ENCODE results near the gene ZDHHC14.
A peak's percentile ranks its signal among the peaks of the same experiment; 100 is the strongest.

Gene ZDHHC14

DNA sequence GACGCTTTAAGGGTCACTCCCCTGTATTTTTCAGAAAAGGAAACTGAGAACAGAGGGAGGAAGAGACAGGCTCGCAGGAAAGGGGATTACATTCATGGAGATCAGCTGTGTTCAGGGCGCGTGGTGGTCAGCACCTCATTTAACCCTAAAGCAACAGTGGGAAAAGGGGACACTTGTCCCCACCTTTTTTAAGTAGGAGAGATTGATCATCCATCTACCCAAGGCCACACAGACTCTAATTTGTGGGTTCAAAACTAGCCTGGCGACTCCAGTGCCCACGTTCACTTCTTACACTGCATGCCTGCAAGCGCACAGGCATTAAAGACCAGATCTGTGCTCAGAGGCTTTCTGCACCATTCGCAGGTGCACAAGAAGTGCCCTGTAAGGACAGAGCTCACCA is 274.1 kb downstream of the ZDHHC14 start:
- DNase-seq = no peak

DNA sequence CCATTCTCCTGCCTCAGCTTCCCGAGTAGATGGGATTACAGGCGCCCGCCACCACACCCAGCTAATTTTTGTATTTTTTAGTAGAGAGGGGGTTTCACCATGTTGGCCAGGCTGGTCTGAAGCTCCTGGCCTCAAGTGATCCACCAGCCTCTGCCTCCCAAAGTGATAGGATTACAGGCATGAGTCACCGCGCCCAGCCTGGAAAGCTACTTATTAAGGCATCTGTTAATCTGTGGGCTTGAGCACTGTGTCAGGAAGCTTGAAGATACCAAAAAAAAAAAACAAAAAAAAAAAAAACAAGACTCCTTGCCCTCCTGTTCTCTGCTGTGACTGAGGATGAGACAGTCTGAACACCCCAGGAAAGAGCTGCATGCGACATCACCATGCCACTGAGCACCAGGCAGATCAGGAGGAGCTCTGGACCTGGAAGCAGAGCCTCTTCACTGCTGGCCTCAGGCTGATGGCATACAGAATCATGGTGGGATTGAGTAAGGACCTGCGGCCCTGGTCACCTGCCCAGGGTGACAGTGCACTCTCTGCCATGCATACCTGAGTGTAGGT is 275.5 kb downstream of the ZDHHC14 start:
- DNase-seq = no peak

DNA sequence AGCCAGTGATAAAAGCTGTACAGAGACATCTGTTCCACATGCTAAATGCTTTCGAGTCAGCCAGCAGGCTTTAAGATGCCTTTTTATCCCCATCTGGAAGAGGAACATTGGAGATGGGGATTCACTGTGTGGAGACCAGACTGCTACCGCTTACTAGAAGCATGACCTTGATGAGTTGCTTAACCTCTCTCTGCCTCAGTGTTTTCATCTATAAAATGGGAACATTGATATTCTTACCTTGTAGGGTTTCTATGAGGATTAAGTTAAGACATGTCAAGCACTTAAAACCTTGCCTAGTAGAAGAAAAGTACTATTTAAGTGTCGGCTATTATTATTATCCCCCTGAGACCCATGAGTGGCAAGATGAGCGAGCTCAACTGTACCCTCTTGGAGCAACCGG is 276.8 kb downstream of the ZDHHC14 start:
- no peak for DNase-seq

DNA sequence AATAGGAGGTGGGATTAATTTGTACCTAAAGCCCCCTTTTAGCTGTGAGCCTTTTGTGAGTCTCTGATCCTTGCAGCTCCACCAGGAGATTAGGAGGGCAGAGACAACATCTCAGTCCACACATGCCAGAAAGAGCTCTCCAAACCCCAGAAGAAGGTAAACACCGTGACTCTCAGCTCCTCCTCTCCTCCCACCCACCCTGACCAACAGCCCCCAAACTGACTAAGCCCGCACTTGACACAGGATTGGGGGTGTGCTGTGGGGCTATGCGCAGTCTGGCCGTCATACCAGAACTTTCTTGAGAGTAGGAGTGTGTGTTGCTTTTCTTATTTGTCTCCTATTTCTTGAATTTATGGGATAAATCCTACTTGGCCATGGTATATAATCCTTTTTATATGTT is 277.3 kb downstream of the ZDHHC14 start:
- peak; percentile 18 for DNase-seq

DNA sequence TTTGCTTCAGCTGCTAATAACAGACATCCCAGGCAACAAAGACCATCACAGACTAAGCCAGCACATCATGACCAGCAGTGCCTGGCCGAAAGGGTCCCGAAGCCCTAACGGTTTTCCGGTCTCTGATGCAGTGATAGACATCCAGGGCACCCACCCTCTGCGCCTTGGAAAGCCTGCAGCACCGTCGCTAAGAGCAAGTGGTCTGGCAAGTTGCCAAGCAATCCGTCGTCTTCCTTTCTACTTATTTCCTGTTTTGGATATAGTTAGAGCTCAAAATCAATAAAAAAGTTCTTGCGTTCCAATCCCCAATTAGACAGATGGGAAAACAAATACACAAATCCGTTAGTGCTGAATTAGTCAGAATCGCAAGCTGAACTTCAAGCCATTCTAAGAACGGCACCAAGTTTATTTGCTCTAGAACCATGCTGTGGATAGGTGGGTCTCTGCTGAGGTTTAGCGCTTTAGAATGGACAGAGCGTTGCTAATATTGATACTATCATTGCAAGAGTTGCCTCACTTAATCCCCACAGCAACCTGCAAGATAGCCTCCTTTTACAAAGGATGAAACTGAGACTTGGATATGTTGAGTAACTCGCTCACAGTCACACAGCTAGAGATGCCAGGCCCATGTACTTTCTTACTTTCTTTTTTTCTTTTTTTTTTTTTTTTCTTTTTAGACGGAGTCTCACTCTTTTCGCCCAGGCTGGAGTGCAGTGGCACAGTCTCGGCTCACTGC is 278.7 kb downstream of the ZDHHC14 start:
- peak; percentile 15 for DNase-seq

DNA sequence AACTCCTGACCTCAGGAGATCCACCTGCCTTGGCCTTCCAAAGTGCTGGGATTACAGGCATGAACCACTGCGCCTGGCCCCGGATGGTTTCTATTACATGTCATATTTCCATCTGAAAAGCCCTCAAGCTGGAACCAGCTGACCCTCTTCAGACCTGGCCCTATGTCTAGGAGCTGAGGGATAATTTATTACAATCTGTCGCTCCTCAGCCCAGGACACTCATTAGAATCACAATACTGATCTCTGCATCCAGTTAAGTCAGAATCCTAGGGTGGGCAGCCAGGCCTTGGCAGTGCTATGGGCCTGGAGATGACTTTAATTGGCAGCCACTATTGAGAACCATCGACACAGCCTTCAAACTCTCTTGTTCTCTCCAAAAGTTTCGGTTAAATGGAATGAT is 279.4 kb downstream of the ZDHHC14 start:
- no peak for DNase-seq

DNA sequence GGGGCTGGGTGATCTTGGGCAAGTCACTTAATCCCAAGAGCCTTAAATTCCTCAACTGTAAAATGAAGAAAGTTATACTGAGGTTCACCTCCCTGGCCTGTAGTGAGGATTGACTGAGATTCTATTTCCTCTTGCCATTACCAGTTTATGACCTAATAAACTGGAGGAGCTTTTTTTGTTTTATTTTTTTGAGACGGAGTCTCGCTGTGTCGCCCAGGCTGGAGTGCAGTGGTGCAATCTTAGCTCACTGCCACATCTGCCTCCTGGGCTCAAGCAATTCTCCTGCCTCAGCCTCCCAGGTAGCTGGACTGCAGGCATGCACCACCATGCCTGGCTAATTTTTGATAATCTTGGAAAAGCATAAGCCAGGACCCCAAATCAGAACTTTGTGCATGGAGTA is 280.7 kb downstream of the ZDHHC14 start:
- DNase-seq = no peak

DNA sequence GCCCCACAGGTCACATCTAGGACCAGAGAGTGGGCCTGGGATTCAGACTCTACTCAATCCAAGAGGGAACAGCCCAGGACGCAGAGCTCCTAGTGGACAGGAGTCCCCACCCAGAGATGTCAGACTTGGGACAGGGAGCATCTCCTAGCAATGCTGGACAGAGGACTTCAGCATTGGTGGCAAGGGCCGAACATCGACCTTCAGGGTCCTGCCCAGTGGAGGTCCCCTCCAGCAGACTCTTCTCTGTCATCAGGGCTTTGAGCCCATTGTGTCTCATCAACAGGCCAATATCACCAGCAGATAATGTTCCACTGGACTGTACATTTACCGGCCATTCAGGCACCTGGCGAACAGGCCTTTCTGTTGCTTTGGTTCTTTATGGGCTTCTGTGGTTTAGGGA is 282.3 kb downstream of the ZDHHC14 start:
- DNase-seq = no peak

DNA sequence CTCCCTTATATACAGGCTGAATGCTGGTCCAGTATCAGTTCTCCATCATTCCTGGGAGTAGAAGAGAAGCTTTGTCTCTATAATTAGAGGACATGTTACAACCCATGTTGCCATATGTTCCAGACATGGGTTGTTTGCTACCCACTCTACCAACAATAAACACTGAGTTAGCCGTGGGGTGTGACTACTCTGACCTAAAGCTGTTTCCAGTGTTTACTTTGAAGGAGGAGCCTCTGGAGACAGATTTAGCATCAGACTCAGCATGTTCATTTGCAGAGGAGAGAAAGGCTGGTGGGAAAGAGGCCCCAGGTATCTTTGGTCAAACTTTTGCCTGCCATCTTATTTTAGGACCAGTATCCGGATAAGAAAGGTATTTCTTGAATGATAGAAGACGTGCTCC is 284.2 kb downstream of the ZDHHC14 start:
- DNase-seq = no peak

DNA sequence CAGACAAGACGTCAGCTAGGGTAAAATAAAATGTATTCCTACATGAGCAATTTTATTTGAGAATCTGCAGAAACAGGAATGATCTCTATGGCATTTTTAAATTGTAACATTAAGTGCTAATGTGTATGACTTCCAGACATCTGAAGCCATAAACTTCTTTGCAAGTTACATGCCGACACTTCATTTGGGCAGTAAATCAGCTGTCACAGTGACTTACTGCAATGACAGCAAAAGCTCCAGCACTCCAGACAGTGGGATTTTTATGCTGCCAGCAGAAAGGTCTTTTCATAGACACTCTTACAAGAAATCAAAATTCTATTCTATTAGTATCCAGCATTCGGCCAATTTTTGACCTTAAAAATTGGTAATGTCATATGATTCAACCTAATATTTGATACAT is 285.7 kb downstream of the ZDHHC14 start:
- no peak for DNase-seq

DNA sequence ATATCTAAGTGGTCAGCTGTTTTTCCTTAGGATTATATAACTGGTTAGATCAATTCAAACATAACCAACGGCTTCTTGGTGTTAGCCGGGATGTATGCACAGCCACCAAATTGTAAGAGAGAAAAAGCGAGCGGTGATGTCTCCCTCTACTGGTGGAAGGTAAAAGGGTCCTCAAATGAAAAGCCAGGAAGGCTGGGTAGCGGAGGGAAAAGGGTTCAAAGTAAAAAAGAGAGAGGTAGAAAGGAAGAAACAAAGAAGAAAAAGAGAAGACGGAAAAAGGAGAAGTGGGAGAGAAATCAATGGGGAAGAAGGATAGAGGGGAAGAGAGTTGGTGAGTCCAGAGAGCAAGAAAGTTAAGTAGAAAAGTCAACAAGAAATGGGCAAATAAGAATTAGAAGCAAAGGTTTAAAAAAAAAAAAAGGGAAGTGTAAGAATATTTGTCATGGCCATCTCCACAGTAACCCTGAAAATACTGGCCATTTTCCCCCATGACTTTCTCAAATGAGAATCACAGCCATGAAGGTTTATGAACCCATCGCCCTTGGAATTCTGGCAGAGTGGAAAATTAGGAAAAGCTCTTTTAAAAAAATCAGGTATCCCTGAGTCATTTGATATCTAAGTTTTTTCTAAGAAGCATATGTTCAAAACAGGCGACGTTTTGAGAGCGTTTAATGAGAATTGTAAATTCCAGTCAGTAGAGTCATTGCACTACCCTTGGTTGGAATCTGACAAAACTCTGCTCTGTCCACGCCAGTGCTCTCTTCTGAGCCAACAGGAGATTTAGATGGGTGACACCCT is 286.4 kb downstream of the ZDHHC14 start:
- peak; percentile 73 for DNase-seq

DNA sequence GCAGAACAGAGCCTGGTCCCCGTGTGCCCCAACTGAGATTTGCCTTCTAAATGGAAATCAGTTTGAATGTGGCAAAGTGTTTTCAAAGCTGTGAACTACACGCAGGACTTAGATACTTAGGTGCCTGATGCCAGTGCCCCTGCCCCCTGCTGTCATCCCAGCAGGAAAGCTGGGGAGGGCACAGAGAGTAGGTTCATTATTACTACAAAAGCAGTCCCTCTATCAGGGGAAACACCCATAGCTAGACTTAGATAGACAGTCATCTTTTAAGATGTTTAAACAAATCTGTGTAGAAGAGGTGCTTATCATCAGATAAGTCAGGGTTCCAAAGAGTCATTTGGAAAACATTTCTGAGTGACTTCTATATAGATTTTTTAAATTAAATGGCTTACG is 287.0 kb downstream of the ZDHHC14 start:
- no peak for DNase-seq

DNA sequence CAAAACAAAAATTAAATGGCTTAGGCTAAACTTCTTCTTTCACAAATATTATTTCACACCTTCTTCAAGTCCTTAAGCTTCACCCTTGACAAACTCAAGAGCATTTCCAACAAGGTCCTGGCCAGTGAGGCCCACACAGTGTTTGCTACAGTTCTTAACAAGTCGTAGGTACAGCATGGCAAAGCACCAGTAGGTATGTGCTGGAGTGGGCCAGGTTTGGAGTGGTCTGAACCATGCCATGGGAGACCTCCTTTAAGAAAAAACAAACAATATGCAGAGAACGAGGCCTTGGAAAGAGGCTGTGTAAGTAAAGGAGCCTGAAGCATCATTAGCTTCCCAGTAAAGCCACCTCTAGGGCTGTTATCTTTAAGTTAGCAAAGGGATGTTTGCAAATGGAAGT is 287.7 kb downstream of the ZDHHC14 start:
- no peak for DNase-seq

DNA sequence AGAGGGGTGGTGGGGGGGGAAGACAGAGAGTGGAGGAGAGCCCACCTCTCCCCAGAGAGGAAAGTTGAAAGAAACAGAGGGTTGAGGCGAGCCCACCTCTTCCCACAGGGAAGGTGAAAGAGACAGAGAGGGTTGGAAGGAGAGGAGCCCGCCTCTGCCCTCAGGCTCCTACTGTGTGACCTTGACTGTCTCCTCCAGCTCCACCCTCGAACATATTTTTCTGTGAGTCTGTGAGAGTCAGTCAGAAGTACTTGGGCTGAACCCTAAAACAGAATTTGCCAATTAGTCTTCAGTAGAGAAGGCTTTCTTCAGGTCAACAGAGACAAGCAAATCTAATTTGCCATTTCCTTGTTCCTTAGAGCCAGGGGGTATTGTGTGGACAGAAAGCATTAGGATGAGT is 288.3 kb downstream of the ZDHHC14 start:
- no peak for DNase-seq

DNA sequence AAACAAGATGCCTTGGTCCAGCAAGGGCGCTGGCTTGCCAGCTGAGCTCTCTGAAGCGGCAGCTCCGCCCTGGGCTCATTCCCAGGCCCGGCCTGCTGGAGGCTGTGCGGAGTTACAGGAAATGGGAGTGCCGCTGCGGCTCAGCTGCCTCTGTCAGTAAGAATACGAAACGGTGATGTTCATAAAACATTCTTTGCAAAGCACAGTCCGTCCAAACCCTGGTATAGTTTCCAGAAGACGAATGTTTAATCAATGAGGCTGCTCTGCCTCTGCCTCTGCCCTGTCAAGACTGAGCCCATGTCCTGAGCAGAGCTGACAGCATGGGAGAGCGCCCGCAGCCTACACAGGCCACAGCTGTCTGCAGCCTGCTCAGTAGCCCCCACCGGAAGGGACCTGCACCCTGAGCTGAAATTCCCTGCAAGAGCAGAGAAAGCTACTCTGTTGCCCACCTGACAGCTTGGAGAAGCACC is 288.8 kb downstream of the ZDHHC14 start:
- DNase-seq = peak; percentile 94

DNA sequence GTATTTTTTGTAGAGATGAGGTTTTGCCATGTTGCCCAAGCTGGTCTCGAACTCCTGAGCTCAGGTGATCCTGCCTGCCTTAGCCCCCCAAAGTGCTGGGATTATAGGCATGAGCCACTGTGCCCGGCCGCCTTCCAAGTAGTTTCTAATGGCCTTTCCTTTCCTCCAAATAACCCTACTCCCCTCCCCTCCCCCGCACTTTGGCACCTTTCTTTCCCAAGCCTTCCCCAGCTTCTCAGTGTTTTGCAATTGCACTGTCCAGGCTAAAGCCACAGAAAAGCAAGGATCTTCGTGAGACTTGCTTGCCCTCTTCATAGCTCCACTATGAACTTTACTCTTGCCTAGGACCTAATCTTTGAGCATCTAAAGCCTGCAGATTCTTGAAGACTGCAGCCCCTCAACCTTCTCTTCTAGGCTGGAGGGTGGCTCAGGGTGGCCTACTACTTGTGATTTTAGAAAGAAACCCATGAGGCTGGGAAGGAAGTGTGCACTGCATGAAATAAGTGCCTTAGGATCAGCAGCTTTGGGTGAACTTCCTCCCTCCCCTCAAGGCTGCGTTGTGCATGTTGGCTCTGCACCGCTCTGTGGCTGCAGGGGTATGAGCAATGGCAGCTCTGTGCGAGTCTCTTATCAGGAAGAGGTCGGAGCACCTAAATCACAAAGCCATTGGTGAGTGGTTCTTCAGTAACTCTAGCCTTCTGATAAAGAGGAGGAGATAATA is 289.6 kb downstream of the ZDHHC14 start:
- DNase-seq = no peak

DNA sequence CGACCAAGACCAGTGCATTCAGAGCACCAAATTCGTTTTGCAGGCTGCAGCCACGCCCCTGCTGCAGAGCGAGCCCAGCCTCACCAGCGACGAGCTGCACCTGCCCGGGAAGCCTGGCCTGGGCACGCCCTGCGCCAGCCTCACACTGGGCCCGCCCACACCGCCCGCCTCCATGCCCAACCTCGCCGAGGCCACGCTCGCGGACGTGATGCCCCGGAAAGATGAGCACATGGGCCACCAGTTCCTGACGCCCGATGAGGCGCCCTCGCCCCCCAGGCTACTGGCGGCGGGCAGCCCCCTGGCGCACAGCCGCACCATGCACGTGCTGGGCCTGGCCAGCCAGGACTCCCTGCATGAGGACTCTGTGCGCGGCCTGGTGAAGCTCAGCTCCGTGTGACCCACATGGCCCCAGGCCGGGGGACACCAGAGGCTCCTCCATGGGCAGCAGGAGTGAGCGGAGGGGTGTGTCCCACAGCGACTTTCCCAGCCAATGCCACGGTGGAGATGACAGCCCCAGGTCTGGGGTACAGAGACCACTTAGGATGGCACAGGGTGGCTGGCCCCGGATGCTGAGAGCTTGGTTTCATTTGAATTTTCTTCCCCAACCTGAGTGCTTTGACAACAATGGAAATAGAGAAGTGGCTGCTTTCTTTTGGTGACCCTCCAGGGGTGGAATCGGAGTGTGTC is 291.9 kb downstream of the ZDHHC14 start:
- DNase-seq = no peak

DNA sequence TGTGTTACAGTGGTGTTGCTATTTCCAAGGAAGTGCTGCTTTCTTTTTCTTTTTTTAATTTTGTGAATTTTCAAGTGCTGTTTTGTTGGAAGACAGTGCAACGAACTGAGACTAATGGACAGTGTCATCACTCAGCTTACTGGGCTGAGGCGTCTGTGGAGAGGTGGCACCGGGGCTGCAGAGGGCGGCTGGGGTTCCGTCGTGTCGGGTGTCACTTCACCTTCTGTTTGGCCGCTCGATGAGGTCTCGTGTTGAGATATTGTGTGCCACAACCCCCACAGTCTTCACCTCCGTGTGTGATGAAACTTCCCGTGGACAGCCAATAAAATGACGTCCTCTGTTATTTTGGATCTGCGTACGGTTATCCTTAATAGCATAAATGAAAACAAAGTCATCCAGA is 292.6 kb downstream of the ZDHHC14 start:
- no peak for DNase-seq

DNA sequence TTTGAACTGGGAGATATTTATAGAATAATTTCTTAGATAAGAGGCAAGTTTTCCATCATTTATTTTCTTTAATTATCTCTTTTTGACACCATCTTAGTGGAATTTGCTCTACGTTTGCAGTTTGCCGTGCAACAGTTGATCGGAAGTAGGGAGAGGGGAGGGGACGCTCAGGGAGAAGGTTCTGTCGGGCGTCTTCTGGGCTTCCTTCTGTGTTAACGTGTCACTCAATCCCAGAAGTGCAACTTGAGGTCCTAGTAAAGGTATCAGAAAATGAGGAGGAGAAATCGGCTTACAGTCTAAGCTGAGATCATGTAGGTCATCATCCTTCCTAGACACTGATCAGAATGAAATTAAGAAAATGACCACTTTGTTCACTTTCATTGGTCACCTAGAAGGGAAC is 293.1 kb downstream of the ZDHHC14 start:
- no peak for DNase-seq

DNA sequence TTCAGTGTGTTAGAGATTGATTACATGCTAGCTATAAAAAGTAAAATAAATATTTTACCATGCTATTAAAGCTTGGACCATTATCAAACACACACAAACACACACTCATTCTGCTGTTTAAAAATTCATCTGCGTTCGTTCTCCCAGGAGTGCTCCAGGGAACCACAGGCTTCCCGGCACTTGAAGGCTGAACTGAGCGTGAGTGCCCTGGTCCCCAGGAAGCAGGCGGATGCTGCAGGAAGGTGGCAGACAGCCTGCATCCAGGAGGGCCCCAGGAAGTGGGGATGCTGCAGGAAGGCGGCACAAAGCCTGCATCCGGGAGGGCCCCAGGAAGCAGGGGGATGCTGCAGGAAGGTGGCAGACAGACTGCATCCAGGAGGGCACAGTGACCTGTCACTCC is 294.8 kb downstream of the ZDHHC14 start:
- DNase-seq = no peak

DNA sequence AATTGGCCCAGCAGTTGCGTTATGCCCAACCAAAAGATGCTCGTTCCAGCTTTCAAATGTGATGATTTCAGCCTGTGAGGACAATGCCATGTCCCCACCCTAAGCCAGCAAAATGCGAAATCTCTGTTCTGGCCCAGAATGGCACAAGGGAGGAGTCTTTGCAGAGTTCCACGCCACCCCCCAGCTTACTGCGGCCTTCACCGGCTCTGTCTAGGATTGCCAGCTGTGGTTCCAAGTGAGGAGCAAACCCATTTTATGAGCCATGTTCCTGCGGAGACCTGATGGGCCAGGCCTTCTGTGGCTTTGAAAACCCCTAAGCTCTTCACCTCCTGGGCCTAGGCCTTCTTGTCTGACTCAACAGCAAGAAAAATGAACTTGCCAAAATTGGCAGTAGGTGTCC is 295.3 kb downstream of the ZDHHC14 start:
- no peak for DNase-seq

DNA sequence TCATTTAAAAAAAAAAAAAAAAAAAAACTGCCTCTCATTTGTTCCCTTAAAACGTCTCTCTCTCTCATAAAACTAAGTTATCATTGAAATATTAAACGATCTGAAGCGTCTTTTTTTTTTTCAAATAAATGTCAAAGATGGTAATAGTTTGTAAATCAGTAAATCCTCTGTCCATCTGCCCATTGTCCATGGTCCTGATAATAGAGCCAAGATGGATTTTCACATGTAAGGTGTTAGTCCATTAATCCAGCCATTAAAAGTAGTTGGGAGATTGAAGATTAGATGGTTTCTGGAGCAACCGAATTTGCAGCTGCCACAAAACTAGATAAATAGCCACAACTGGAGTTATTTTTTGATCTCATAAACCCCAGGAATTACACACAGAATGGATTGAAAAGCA is 296.2 kb downstream of the ZDHHC14 start:
- no peak for DNase-seq

Measured in right hindlimb (tissue), 1 donor.